Fibroblast of lung (primary cell): ENCODE data around the gene MARF1.

ENCODE experiments used
- CTCF ChIP-seq, 2 donors: IDR thresholded peaks in 1 of 2; conservative IDR thresholded peaks in 1 of 2; 1 replicate in 1 of 2; 2 replicates in 1 of 2; pipeline ENCODE4 v1.5.1; 2011 to 2012; ENCODE audit warnings: low read length in 2 of 2, control low read depth in 1 of 2, inconsistent platforms in 1 of 2, low read depth in 1 of 2, mild to moderate bottlenecking in 1 of 2
- EZH2 ChIP-seq: IDR thresholded peaks from 2 replicates; pipeline ENCODE4 v1.5.1; 2012; ENCODE audit warnings: low read length, control low read depth, mild to moderate bottlenecking; ENCODE audit errors: missing control alignments

GRCh38 chr16:15585956-15586355 lies 57.0 kb downstream of the MARF1 start:
- TF ChIP-seq EZH2 (no peak), CTCF (conservative IDR thresholded peaks at IDR 0.05 in 1 of 2, IDR thresholded peaks at IDR 0.05 in 1 of 2; ENCODE audit: low read depth in 1 of 2, low read length in 2 of 2) (no peak)
